ENCODE data around the gene WAPL. TPM values are rescaled to one million over a fixed set of nuclear protein-coding genes. Genes with fewer than 3 reads are reported as not detected.

The WAPL gene
- total and polyA plus RNA-seq, 2 of the 4 experiments (the other 2 are of a cell fraction): 11.5 to 31.7 TPM

- intact Hi-C loops (cut with micrococcal nuclease): no loop called here
- no peak for DNase-seq
- no peak overlapping the region for H4K5ac ChIP-seq (ENCODE audit: low read depth, low read length)
- H3K4me3 ChIP-seq (ENCODE audit: insufficient read depth, low read depth, low read length): no peak overlapping the region
- no peak overlapping the region for H3K23ac ChIP-seq (ENCODE audit: low read depth, low read length)
- no peak overlapping the region for H3K4ac ChIP-seq (ENCODE audit: low read depth, low read length)
- dilution Hi-C loops (cut with HindIII; ENCODE audit: low sequenced_read_pairs, unreplicated experiment): no loop called here
- H3K18ac ChIP-seq (ENCODE audit: low read depth, low read length): no peak overlapping the region
- WGBS, 2 experiments (ENCODE audit: extremely low coverage in 2 of 2, insufficient read length in 1 of 2): no CpG with 5 or more reads among the region's 8 CpGs
- H3K56ac ChIP-seq (ENCODE audit: extremely low read depth, insufficient read depth, low read length): no peak overlapping the region
- no peak overlapping the region for H2AK5ac ChIP-seq (ENCODE audit: low read depth, low read length)
- H3K9me3 ChIP-seq (ENCODE audit: control insufficient read depth, insufficient read depth, low read length): no peaks in the 10 kb centered on the region
- no peak overlapping the region for H4K8ac ChIP-seq (ENCODE audit: low read depth in 2 of 2, low read length in 2 of 2)
- no peak overlapping the region for H2BK20ac ChIP-seq (ENCODE audit: low read depth, low read length)
- H3K9ac ChIP-seq (ENCODE audit: low read depth, low read length): no peak overlapping the region
- H3K4me1 ChIP-seq (ENCODE audit: control insufficient read depth, insufficient read depth, low read length): no peaks in the 10 kb centered on the region
- peaks cover 24% of the 10 kb centered on the region for H3K36me3 ChIP-seq (ENCODE audit: control insufficient read depth, insufficient read depth, low read length)
- TF ChIP-seq CEBPB (IDR thresholded peaks at IDR 0.05; ENCODE audit: low read depth, low read length) (no peak), ELK1 (IDR thresholded peaks at IDR 0.05; ENCODE audit: borderline replicate concordance, low read depth, low read length) (no peak), RAD21 (IDR thresholded peaks at IDR 0.05; ENCODE audit: low read length) (no peak), POLR2A (IDR thresholded peaks at IDR 0.05; ENCODE audit: low read depth, low read length) (no peak), BHLHE40 (IDR thresholded peaks at IDR 0.05; ENCODE audit: low read depth, low read length) (no peak), MXI1 (IDR thresholded peaks at IDR 0.05; ENCODE audit: borderline replicate concordance, low read depth, low read length) (no peak), FOS (IDR thresholded peaks at IDR 0.05; ENCODE audit: low read depth, low read length) (no peak), RCOR1 (IDR thresholded peaks at IDR 0.05; ENCODE audit: insufficient replicate concordance, low read length) (no peak), CTCF (conservative IDR thresholded peaks at IDR 0.05; ENCODE audit: low read depth, low read length) (no peak), RFX5 (IDR thresholded peaks at IDR 0.05; ENCODE audit: low read depth, low read length) (no peak), MAZ (IDR thresholded peaks at IDR 0.05; ENCODE audit: borderline replicate concordance, low read depth, low read length) (no peak), SMC3 (IDR thresholded peaks at IDR 0.05; ENCODE audit: low read depth, low read length) (no peak), MAFK (IDR thresholded peaks at IDR 0.05; ENCODE audit: low read depth, low read length) (no peak), USF2 (IDR thresholded peaks at IDR 0.05; ENCODE audit: low read depth, low read length) (no peak), CHD1 (IDR thresholded peaks at IDR 0.05; ENCODE audit: low read depth, low read length) (no peak)
- H2AFZ ChIP-seq (replicated peaks; ENCODE audit: low read length, poor library complexity): no peak overlapping the region
- BruUV-seq (replicated peaks): no TSS peak
- H3K27ac ChIP-seq (ENCODE audit: insufficient read depth, low read length): no peak overlapping the region
- peaks cover 28 to 50% of the 10 kb centered on the region in 2 experiments for H3K79me1 ChIP-seq (ENCODE audit: low read depth in 1 of 2, low read length in 2 of 2)
- no peak overlapping the region for H2BK120ac ChIP-seq (ENCODE audit: low read depth, low read length)
- H3K14ac ChIP-seq (replicated peaks; ENCODE audit: low read depth, low read length): no peak overlapping the region
- H3K9me1 ChIP-seq (ENCODE audit: insufficient read depth, low read length): no peaks in the 10 kb centered on the region; the same call in none of the 2 replicates
- CTCF ChIA-PET: no interaction called here
- ATAC-seq (ENCODE audit: low read depth): no peak
- POLR2A ChIA-PET (ENCODE audit: unreplicated experiment): no interaction called here
- in situ Hi-C loops (cut with MboI; ENCODE audit: low sequenced_read_pairs): no loop called here
- H3K27me3 ChIP-seq (ENCODE audit: control insufficient read depth, insufficient read depth, low read length): no peaks in the 10 kb centered on the region
- H2AK9ac ChIP-seq (replicated peaks; ENCODE audit: low read depth, low read length, poor library complexity): no peak overlapping the region
- 0 out of 2 replicates have a peak, but pooled peaks cover 4% of the 10 kb centered on the region for H4K20me1 ChIP-seq (ENCODE audit: insufficient read depth, low read length)
- H2BK15ac ChIP-seq (ENCODE audit: low read depth, low read length): no peak overlapping the region
- H4K91ac ChIP-seq (ENCODE audit: insufficient read depth, low read depth, low read length): no peak overlapping the region
- H3K4me2 ChIP-seq (ENCODE audit: low read depth, low read length): no peak overlapping the region
- H2BK5ac ChIP-seq (ENCODE audit: low read depth, low read length, poor library complexity, severe bottlenecking): no peak overlapping the region
Measured at GRCh38 chr10:86483664-86484063, 37.9 kb downstream of the WAPL start.

Measured in IMR-90 (cell line).